Measurements from ENCODE around the gene CRYBG1. TPM values are rescaled to one million over a fixed set of nuclear protein-coding genes. Genes with fewer than 3 reads are reported as not detected.

CRYBG1 gene
- total and polyA plus RNA-seq, 2 of the 13 experiments (the other 11 are each of a cell fraction or from before 2014, with no cell fraction given), result 10.1 to 21.9 TPM

- DNase-seq (ENCODE audit: low spot score) (no peak), FAIRE-seq (no peak), ATAC-seq (no peak)
- 92% methylated on average over 2 of the region's 2 CpGs for WGBS (ENCODE audit: low lambda C conversion rate)
- TF ChIP-seq DR1 (CRISPR knock-in tag; IDR thresholded peaks at IDR 0.05) (no peak), TOPORS (CRISPR knock-in tag; IDR thresholded peaks at IDR 0.05) (no peak), PCBP1 (IDR thresholded peaks at IDR 0.05; ENCODE audit: borderline replicate concordance, low read depth, low read length) (no peak), ZNF331 (CRISPR knock-in tag; IDR thresholded peaks at IDR 0.05) (no peak), ZNF572 (CRISPR knock-in tag; IDR thresholded peaks at IDR 0.05) (no peak), ZNF570 (CRISPR knock-in tag; IDR thresholded peaks at IDR 0.05; ENCODE audit: borderline replicate concordance) (no peak), KDM4B (CRISPR knock-in tag; IDR thresholded peaks at IDR 0.05) (no peak), WIZ (CRISPR knock-in tag; IDR thresholded peaks at IDR 0.05) (no peak), RORA (CRISPR knock-in tag; IDR thresholded peaks at IDR 0.05) (no peak), ZNF20 (CRISPR knock-in tag; IDR thresholded peaks at IDR 0.05) (no peak)
- TF ChIP-seq, protein P1, sequence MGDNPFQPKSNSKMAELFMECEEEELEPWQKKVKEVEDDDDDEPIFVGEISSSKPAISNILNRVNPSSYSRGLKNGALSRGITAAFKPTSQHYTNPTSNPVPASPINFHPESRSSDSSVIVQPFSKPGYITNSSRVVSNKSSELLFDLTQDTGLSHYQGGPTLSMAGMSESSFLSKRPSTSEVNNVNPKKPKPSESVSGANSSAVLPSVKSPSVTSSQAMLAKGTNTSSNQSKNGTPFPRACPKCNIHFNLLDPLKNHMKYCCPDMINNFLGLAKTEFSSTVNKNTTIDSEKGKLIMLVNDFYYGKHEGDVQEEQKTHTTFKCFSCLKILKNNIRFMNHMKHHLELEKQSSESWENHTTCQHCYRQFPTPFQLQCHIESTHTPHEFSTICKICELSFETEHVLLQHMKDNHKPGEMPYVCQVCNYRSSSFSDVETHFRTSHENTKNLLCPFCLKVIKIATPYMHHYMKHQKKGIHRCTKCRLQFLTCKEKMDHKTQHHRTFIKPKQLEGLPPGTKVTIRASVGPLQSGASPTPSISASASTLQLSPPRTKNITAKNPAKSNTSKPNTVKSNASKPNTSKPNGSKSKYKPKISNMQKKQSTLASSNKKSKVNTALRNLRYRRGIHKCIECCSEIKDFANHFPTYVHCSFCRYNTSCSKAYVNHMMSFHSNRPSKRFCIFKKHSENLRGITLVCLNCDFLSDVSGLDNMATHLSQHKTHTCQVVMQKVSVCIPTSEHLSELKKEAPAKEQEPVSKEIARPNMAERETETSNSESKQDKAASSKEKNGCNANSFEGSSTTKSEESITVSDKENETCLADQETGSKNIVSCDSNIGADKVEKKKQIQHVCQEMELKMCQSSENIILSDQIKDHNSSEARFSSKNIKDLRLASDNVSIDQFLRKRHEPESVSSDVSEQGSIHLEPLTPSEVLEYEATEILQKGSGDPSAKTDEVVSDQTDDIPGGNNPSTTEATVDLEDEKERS (CRISPR knock-in tag; IDR thresholded peaks at IDR 0.05), result no peak
- TF ChIP-seq, protein P2, sequence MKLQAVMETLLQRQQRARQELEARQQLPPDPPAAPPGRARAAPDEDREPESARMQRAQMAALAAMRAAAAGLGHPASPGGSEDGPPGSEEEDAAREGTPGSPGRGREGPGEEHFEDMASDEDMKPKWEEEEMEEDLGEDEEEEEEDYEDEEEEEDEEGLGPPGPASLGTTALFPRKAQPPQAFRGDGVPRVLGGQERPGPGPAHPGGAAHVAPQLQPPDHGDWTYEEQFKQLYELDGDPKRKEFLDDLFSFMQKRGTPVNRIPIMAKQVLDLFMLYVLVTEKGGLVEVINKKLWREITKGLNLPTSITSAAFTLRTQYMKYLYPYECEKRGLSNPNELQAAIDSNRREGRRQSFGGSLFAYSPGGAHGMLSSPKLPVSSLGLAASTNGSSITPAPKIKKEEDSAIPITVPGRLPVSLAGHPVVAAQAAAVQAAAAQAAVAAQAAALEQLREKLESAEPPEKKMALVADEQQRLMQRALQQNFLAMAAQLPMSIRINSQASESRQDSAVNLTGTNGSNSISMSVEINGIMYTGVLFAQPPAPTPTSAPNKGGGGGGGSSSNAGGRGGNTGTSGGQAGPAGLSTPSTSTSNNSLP (IDR thresholded peaks at IDR 0.05; ENCODE audit: low read depth, low read length), result no peak
- TF ChIP-seq, protein P3, sequence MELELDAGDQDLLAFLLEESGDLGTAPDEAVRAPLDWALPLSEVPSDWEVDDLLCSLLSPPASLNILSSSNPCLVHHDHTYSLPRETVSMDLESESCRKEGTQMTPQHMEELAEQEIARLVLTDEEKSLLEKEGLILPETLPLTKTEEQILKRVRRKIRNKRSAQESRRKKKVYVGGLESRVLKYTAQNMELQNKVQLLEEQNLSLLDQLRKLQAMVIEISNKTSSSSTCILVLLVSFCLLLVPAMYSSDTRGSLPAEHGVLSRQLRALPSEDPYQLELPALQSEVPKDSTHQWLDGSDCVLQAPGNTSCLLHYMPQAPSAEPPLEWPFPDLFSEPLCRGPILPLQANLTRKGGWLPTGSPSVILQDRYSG (CRISPR knock-in tag; IDR thresholded peaks at IDR 0.05), result no peak
- Histone ChIP-seq H3K9me3 (ENCODE audit: low read length) (no peaks in the 10 kb centered on the region), H3K27me3 (ENCODE audit: control insufficient read depth in 1 of 2, insufficient read depth in 2 of 2, low read length in 2 of 2) (no peaks in the 10 kb centered on the region), H4K20me1 (ENCODE audit: insufficient read depth, low read length) (no peaks in the 10 kb centered on the region), H3K9ac (ENCODE audit: insufficient read depth, low read depth, low read length) (no peak overlapping the region), H3K4me2 (ENCODE audit: low read depth, low read length) (no peak overlapping the region), H3K36me3 (replicated peaks in 1 of 2; ENCODE audit: control insufficient read depth in 1 of 2, insufficient read depth in 2 of 2, low read length in 2 of 2) (peaks cover 4 to 48% of the 10 kb centered on the region in 2 experiments), H3K4me1 (ENCODE audit: insufficient read depth, low read length) (peaks cover 11% of the 10 kb centered on the region), H2AFZ (ENCODE audit: low read length) (no peak overlapping the region), H3K4me3 (replicated peaks in 1 of 3; ENCODE audit: insufficient read depth in 1 of 3, low read depth in 2 of 3, low read length in 3 of 3) (no peak overlapping the region), H3K27ac (ENCODE audit: extremely low read length, insufficient read depth, low read length) (no peak overlapping the region), H3K79me2 (ENCODE audit: insufficient read depth, low read length) (no peaks in the 10 kb centered on the region)
- ChIA-PET POLR2A (no interaction called here), CTCF (ENCODE audit: low intra/inter-chr PET ratio, low total read pairs) (interaction anchor here (5.4 kb wide), 1 partner anchor 118 kb away, joined by 81 read pairs; no protein-coding TSS in a partner anchor)
- BruUV-seq (replicated peaks), result no TSS peak
- in situ Hi-C loops (cut with HindIII; ENCODE audit: extremely low pct_ligation_motif_present, low pct_unique_long_range_greater_than_20kb), result loop anchor here (10.0 kb wide), 1 partner anchor 229 kb away; no protein-coding TSS in a partner anchor
- intact Hi-C loops (cut with micrococcal nuclease; ENCODE audit: unreplicated experiment), result no loop called here
Measured at GRCh38 chr6:106563614-106564013, 203.1 kb downstream of the CRYBG1 start.
